Motor neuron (in vitro differentiated cells): ENCODE data around the gene TBPL2. TPM values are rescaled to one million over a fixed set of nuclear protein-coding genes. Genes with fewer than 3 reads are reported as not detected.

ENCODE experiments used
- ATAC-seq, 8 experiments: fragments of 200-7000 bp; cut with Tn5 transposase; replicated peaks in 6 of 8; 2 replicates each; pipeline ENCODE4 v1.8.0; 2021; ENCODE audit warnings: mild to moderate bottlenecking in 8 of 8, moderate library complexity in 8 of 8
- H3K27ac ChIP-seq, 2 donors: fragments of 250-450 bp; sonication (Bioruptor Pico); 2 replicates each; pipeline ENCODE4 v1.9.0; 2021; ENCODE audit warnings: antibody characterized with exemption in 2 of 2, mild to moderate bottlenecking in 2 of 2, moderate library complexity in 1 of 2
- H3K4me1 ChIP-seq, 2 donors: fragments of 250-450 bp; sonication (Bioruptor Pico); replicated peaks in 1 of 2; 2 replicates each; pipeline ENCODE4 v1.6.1; 2021; ENCODE audit warnings: antibody characterized with exemption in 2 of 2, mild to moderate bottlenecking in 2 of 2, moderate library complexity in 1 of 2
- H3K4me3 ChIP-seq, 5 donors: fragments of 250-450 bp; sonication (Bioruptor Pico); 2 replicates each; pipeline ENCODE4 v1.9.0; 2021; ENCODE audit warnings: antibody characterized with exemption in 5 of 5, mild to moderate bottlenecking in 5 of 5, moderate library complexity in 4 of 5
- WGBS, 10 experiments: fragments of 450-650 bp; shearing (Covaris generic); methylation state at CpG; one replicate each; pipeline ENCODE4 v1.0.0; 2022; 5-methylcytosine and 5-hydroxymethylcytosine counted together
- in situ Hi-C, 9 experiments: fragments of 400-800 bp; cut with MboI; loops; one replicate each; pipeline ENCODE4 v1.15.0; 2021; ENCODE audit warnings: low sequenced_read_pairs in 9 of 9, low pct_unique_long_range_greater_than_20kb in 2 of 9; ENCODE audit not compliant: unreplicated experiment in 9 of 9
- total RNA-seq, 8 experiments: library from RNA; unstranded; fragments of 300-600 nt; gene quantifications; 2 replicates each; pipeline versions ENCODE4 v1.2.3 to v1.2.4, GENCODE V29; 2022

TBPL2 gene
- total RNA-seq, 8 experiments from 2014 or later = 0.23 to 0.61 TPM; not detected in 6

- no peak for ATAC-seq
- WGBS, 10 experiments = 93 to 100% (median 100%) methylated on average over 1 of the region's 1 CpG; no CpG with 5 or more reads in 4 of the 10 experiments
- in situ Hi-C loops = loop anchor here in 2 of 9 experiments (25.0 kb wide), 1 partner anchor 110 kb away; the partner anchor contains the start of gene FBXO34 (in 2 of the 2)
Observed at GRCh38 chr14:55372423-55372822, 68.0 kb downstream of the TBPL2 start.

GRCh38 chr14:55370883-55371455 lies 69.4 kb downstream of the TBPL2 start:
- Histone ChIP-seq H3K4me1 (no peaks in the 10 kb centered on the region), H3K4me3 (no peak overlapping the region), H3K27ac (no peak overlapping the region)
- no peak for ATAC-seq
- WGBS, 10 experiments = 86 to 100% (median 98%) methylated on average over 1 to 5 of the region's 11 CpGs; no CpG with 5 or more reads in 2 of the 10 experiments
- in situ Hi-C loops = loop anchor here in 2 of 9 experiments (25.0 kb wide), 1 partner anchor 109 kb away; the partner anchor contains the start of gene FBXO34 (in 2 of the 2)

More at GRCh38 chr14:55372423-55372822, 68.0 kb downstream of the TBPL2 start:
- H3K4me3 ChIP-seq = no peak overlapping the region
- H3K27ac ChIP-seq = no peak overlapping the region
- no peaks in the 10 kb centered on the region for H3K4me1 ChIP-seq

- WGBS, 10 experiments = 18 to 100% (median 88%) methylated on average over 1 to 3 of the region's 3 CpGs; no CpG with 5 or more reads in 1 of the 10 experiments
- H3K4me1 ChIP-seq = no peaks in the 10 kb centered on the region
- H3K4me3 ChIP-seq = no peak overlapping the region
- H3K27ac ChIP-seq = no peak overlapping the region
- ATAC-seq = peak in 2 of 8 experiments; percentile 41 to 75
- in situ Hi-C loops = loop anchor here in 2 of 9 experiments (25.0 kb wide), 1 partner anchor 104 kb away; the partner anchor contains the start of gene FBXO34 (in 2 of the 2)
Observed at GRCh38 chr14:55366271-55366670, 74.1 kb downstream of the TBPL2 start.

Other genes starting within 250 kb of the TBPL2 start
- gene DLGAP5, start 249.0 kb downstream of the TBPL2 start, total RNA-seq = 10 to 100 TPM in 3 of 8 experiments, 1 to 10 TPM in 4, under 1 TPM in 1; 0.10 to 48.5 (median 2.7) TPM
- 10 to 100 TPM; 14.1 to 31.9 (median 20.6) TPM for gene FBXO34, start 169.2 kb downstream of the TBPL2 start, total RNA-seq
- gene ATG14, start 28.8 kb downstream of the TBPL2 start, total RNA-seq = 10 to 100 TPM in 6 of 8 experiments, 1 to 10 TPM in 2; 7.7 to 19.1 (median 13.6) TPM
- gene KTN1, start 139.6 kb upstream of the TBPL2 start, total RNA-seq = 100 to 1,000 TPM in 4 of 8 experiments, 10 to 100 TPM in 4; 61.4 to 201 (median 93.5) TPM